GM19035 (cell line): ENCODE measurements around the gene ZNG1B.
"Not testable (repeated sequence)": the region's sequence is repeated elsewhere in the genome, so short reads cannot be mapped to it uniquely, and the experiment has no call there.

Experiments used
- ATAC-seq: cut with Tn5 transposase; IDR thresholded peaks from one replicate; pipeline ENCODE4 v1.9.1; 2021; ENCODE audit not compliant: unreplicated experiment

ZNG1B gene

DNA sequence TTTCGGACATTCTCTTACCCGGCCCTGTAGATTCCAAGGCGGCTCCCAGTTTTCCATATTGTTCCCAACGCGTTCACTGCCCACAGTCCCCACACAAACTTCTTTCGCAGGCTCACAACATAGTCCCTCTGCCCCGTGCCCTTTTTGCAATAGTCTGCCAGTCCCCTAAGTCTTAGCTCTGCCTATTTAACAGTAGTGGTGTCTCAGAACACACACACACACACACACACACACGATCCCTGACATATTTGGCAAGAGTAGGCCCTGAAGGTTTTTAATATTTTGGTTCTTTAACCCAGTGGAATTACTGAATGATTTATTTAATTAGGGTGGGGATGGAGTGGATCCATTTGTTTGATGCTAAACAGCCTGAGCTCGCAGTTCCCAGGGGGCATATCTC lies 105.0 kb downstream of the ZNG1B start:
- ATAC-seq = not testable (repeated sequence)
